NB4 (cell line): ENCODE results near the gene CNOT6L.

Source experiments
- TF ChIP-seq, protein P1 (sequence below): IDR thresholded peaks from one replicate; pipeline ENCODE4 v1.5.1; 2012; ENCODE audit warnings: low read depth, low read length
- TF ChIP-seq, protein P2 (sequence below): IDR thresholded peaks from 2 replicates; pipeline ENCODE4 v1.6.1; 2011; ENCODE audit warnings: low read depth, low read length

DNA sequence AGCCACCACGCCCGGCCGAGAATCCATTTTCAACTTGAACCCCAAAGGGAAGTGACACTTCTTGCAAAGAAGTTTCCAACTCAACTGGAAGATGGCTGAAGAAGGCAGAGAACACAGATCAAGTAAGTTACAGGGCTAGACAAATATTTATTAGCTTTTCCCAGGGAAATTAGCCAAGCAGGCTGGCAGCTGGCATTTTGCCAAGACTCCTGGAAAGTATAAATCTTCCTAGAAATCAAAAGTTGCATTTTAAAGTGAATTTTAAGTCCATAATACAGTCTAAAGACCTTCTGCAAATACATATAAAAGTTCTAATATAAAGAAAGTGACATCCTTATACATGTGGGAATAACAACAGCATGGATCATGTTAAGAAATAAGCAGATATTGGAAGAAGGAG, 40.1 kb upstream of the CNOT6L start:
- TF ChIP-seq, protein P1, sequence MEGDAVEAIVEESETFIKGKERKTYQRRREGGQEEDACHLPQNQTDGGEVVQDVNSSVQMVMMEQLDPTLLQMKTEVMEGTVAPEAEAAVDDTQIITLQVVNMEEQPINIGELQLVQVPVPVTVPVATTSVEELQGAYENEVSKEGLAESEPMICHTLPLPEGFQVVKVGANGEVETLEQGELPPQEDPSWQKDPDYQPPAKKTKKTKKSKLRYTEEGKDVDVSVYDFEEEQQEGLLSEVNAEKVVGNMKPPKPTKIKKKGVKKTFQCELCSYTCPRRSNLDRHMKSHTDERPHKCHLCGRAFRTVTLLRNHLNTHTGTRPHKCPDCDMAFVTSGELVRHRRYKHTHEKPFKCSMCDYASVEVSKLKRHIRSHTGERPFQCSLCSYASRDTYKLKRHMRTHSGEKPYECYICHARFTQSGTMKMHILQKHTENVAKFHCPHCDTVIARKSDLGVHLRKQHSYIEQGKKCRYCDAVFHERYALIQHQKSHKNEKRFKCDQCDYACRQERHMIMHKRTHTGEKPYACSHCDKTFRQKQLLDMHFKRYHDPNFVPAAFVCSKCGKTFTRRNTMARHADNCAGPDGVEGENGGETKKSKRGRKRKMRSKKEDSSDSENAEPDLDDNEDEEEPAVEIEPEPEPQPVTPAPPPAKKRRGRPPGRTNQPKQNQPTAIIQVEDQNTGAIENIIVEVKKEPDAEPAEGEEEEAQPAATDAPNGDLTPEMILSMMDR = no peak
- TF ChIP-seq, protein P2, sequence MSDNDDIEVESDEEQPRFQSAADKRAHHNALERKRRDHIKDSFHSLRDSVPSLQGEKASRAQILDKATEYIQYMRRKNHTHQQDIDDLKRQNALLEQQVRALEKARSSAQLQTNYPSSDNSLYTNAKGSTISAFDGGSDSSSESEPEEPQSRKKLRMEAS = no peak
